Activated CD4-positive, alpha-beta T cell treated with anti-CD3 and anti-CD28 coated beads, Interleukin-2, amount 10 ng/mL, durations not matched to agents 7 days and 5 days (primary cell): ENCODE measurements around the gene SETD5. TPM values are rescaled to one million over a fixed set of nuclear protein-coding genes. Genes with fewer than 3 reads are reported as not detected.

Experiments used
- CTCF ChIA-PET: fragments of 350-600 bp; sonication (Branson Sonifier 250); formaldehyde crosslinking; loops from one replicate; lab custom pipeline; 2021; ENCODE audit warnings: antibody characterized with exemption; lab: Charles Lee
- POLR2A ChIA-PET: fragments of 350-600 bp; sonication (Branson Sonifier 250); formaldehyde crosslinking; loops from one replicate; lab custom pipeline; 2021; ENCODE audit warnings: antibody characterized with exemption; lab: Charles Lee
- DNase-seq: peaks from one replicate; pipeline ENCODE4 v3.0.0-alpha.2; 2020
- H3K27ac Mint-ChIP-seq: one replicate; pipeline ENCODE4 v1.8.0; 2021; ENCODE audit warnings: mild to moderate bottlenecking, moderate library complexity, mixed read lengths
- H3K27me3 Mint-ChIP-seq: one replicate; pipeline ENCODE4 v1.8.0; 2021; ENCODE audit warnings: mixed read lengths
- H3K36me3 Mint-ChIP-seq: one replicate; pipeline ENCODE4 v1.8.0; 2021; ENCODE audit warnings: low read depth, mixed read lengths
- H3K4me1 Mint-ChIP-seq: one replicate; pipeline ENCODE4 v1.8.0; 2021; ENCODE audit warnings: mixed read lengths
- H3K4me3 Mint-ChIP-seq: one replicate; pipeline ENCODE4 v1.8.0; 2021; ENCODE audit warnings: mild to moderate bottlenecking, moderate library complexity, mixed read lengths
- H3K9me3 Mint-ChIP-seq: one replicate; pipeline ENCODE4 v1.8.0; 2021; ENCODE audit warnings: mixed read lengths
- total RNA-seq, 2 experiments: library from RNA; stranded (reverse); gene quantifications; one replicate each; pipeline ENCODE4 v1.2.3, GENCODE V29; 2021

SETD5 gene
- total RNA-seq = 100 to 1,000 TPM; 111 to 129 TPM

GRCh38 chr3:9397332-9397905 is at the start of gene SETD5:
TSS of gene SETD5 (plus strand) at chr3:9397615. CDS start at chr3:9428939, 31,324 bp downstream.
- Mint-ChIP-seq H3K27me3 (no peaks in the 10 kb centered on the region), H3K4me1 (peaks cover 64% of the 10 kb centered on the region), H3K36me3 (peaks cover 38% of the 10 kb centered on the region), H3K9me3 (no peaks in the 10 kb centered on the region), H3K4me3 (peak within 1 kb of the TSS; percentile 92), H3K27ac (peak within 1 kb of the TSS; percentile 99)
- CTCF ChIA-PET = interaction anchor here (0.6 to 1.6 kb wide), 3 partner anchors 20 to 156 kb away, joined by 4 read pairs; no protein-coding TSS in a partner anchor
- POLR2A ChIA-PET = interaction anchor here (0.6 to 2.7 kb wide), 2 partner anchors 35 to 842 kb away, joined by 3 to 29 read pairs; partner anchors contain the start of gene THUMPD3
- peak; percentile 98 for DNase-seq

GRCh38 chr3:9347887-9348286 is 49.5 kb upstream of the SETD5 start:
- H3K27me3 Mint-ChIP-seq = no peaks in the 10 kb centered on the region
- no peak for DNase-seq
- no peaks in the 10 kb centered on the region for H3K9me3 Mint-ChIP-seq
- POLR2A ChIA-PET = no interaction called here
- peaks cover under 1% of the 10 kb centered on the region for H3K4me1 Mint-ChIP-seq
- H3K36me3 Mint-ChIP-seq = no peaks in the 10 kb centered on the region
- no peak overlapping the region for H3K27ac Mint-ChIP-seq
- CTCF ChIA-PET = interaction anchor here (1.6 kb wide), 1 partner anchor 13 kb away, joined by 4 read pairs; no protein-coding TSS in a partner anchor
- H3K4me3 Mint-ChIP-seq = no peak overlapping the region

- Mint-ChIP-seq H3K9me3 (no peaks in the 10 kb centered on the region), H3K27me3 (no peaks in the 10 kb centered on the region), H3K4me3 (no peak overlapping the region), H3K4me1 (peaks cover 10% of the 10 kb centered on the region), H3K36me3 (no peaks in the 10 kb centered on the region), H3K27ac (no peak overlapping the region)
- DNase-seq = no peak
- POLR2A ChIA-PET = no interaction called here
- CTCF ChIA-PET = interaction anchor here (0.5 to 1.2 kb wide), 3 partner anchors 9 to 160 kb away, joined by 3 to 4 read pairs (median 3); no protein-coding TSS in a partner anchor
These were observed 47.9 kb upstream of the SETD5 start for GRCh38 chr3:9349321-9350117.

- DNase-seq = no peak
- CTCF ChIA-PET = interaction anchor here (0.6 to 2.1 kb wide), 4 partner anchors 10 to 413 kb away, joined by 4 to 20 read pairs (median 8); partner anchors contain the start of gene THUMPD3
- Mint-ChIP-seq H3K9me3 (no peaks in the 10 kb centered on the region), H3K36me3 (no peaks in the 10 kb centered on the region), H3K4me3 (no peak overlapping the region), H3K4me1 (peaks cover 19% of the 10 kb centered on the region), H3K27ac (no peak overlapping the region), H3K27me3 (no peaks in the 10 kb centered on the region)
- POLR2A ChIA-PET = no interaction called here
These were observed 45.7 kb upstream of the SETD5 start for GRCh38 chr3:9351709-9352126.

GRCh38 chr3:9352917-9353752 is 44.3 kb upstream of the SETD5 start:
- peak; percentile 71 for DNase-seq
- H3K9me3 Mint-ChIP-seq = no peaks in the 10 kb centered on the region
- ChIA-PET CTCF (interaction anchor here (0.5 to 2.1 kb wide), 10 partner anchors 8 to 413 kb away, joined by 3 to 20 read pairs (median 3); partner anchors contain the start of gene THUMPD3), POLR2A (no interaction called here)
- no peaks in the 10 kb centered on the region for H3K27me3 Mint-ChIP-seq
- H3K4me3 Mint-ChIP-seq = no peak overlapping the region
- H3K27ac Mint-ChIP-seq = no peak overlapping the region
- no peaks in the 10 kb centered on the region for H3K36me3 Mint-ChIP-seq
- peaks cover 19% of the 10 kb centered on the region for H3K4me1 Mint-ChIP-seq

GRCh38 chr3:9361691-9362388 is 35.6 kb upstream of the SETD5 start:
- H3K4me3 Mint-ChIP-seq = peak overlapping the region; percentile 98
- CTCF ChIA-PET = interaction anchor here (1.2 to 2.3 kb wide), 5 partner anchors 9 to 43 kb away, joined by 3 to 20 read pairs (median 4); no protein-coding TSS in a partner anchor

GRCh38 chr3:9362731-9363530 is 34.5 kb upstream of the SETD5 start, which contains the start of gene THUMPD3:
TSS of gene THUMPD3 (plus strand) at chr3:9363054. CDS start at chr3:9365069, 2,015 bp downstream.
- ChIA-PET CTCF (interaction anchor here (0.6 to 2.3 kb wide), 14 partner anchors 8 to 537 kb away, joined by 3 to 20 read pairs (median 4); partner anchors contain the start of gene BRPF1), POLR2A (interaction anchor here (0.6 to 3.6 kb wide), 6 partner anchors 9 to 369 kb away, joined by 3 to 29 read pairs (median 4); partner anchors contain the start of genes BRPF1, MTMR14 and SETD5)
- Mint-ChIP-seq H3K4me1 (peaks cover 37% of the 10 kb centered on the region), H3K9me3 (peaks cover 2% of the 10 kb centered on the region), H3K4me3 (peak within 1 kb of the TSS; percentile 98), H3K27me3 (peaks cover 2% of the 10 kb centered on the region), H3K36me3 (peaks cover 29% of the 10 kb centered on the region), H3K27ac (peak within 1 kb of the TSS; percentile 99)
- DNase-seq = peak; percentile 93

More at GRCh38 chr3:9361691-9362388, 35.6 kb upstream of the SETD5 start:
- H3K36me3 Mint-ChIP-seq = peaks cover 28% of the 10 kb centered on the region
- POLR2A ChIA-PET = interaction anchor here (0.6 to 3.6 kb wide), 3 partner anchors 35 to 287 kb away, joined by 4 to 29 read pairs (median 9); partner anchors contain the start of genes MTMR14 and SETD5
- no peak for DNase-seq
- H3K27ac Mint-ChIP-seq = peak overlapping the region; percentile 99
- H3K4me1 Mint-ChIP-seq = peaks cover 36% of the 10 kb centered on the region
- peaks cover 2% of the 10 kb centered on the region for H3K9me3 Mint-ChIP-seq
- H3K27me3 Mint-ChIP-seq = peaks cover 2% of the 10 kb centered on the region

DNA sequence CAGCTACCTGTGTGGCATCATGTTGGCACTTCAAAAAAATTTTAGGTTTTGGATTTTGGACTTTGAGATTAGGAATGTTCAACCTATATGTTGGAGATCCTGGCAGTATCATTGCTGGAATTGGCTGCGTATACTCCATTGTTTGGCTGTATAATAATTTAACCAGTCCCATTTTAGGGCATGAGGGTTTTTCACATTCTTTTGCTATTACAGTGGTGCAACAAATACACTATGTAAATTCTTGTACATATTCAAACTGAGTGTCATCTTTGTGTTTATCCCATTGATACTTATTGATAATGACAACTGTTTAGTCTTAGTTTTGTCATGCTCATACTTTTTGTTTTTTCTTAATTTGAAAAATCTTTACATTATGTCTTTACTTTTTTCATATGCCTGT is 27.9 kb upstream of the SETD5 start:
- H3K4me1 Mint-ChIP-seq = peaks cover 51% of the 10 kb centered on the region
- ChIA-PET POLR2A (no interaction called here), CTCF (interaction anchor here (1.4 kb wide), 1 partner anchor 16 kb away, joined by 3 read pairs; no protein-coding TSS in a partner anchor)
- peaks cover 66% of the 10 kb centered on the region for H3K36me3 Mint-ChIP-seq
- H3K9me3 Mint-ChIP-seq = no peaks in the 10 kb centered on the region
- H3K27me3 Mint-ChIP-seq = no peaks in the 10 kb centered on the region
- no peak overlapping the region for H3K4me3 Mint-ChIP-seq
- no peak overlapping the region for H3K27ac Mint-ChIP-seq
- DNase-seq = no peak

- ChIA-PET POLR2A (no interaction called here), CTCF (interaction anchor here (0.6 to 1.0 kb wide), 4 partner anchors 10 to 23 kb away, joined by 3 to 4 read pairs (median 3); partner anchors contain the start of gene THUMPD3)
- Mint-ChIP-seq H3K36me3 (peaks cover 71% of the 10 kb centered on the region), H3K27me3 (no peaks in the 10 kb centered on the region), H3K27ac (peak overlapping the region; percentile 10), H3K4me1 (peaks cover 39% of the 10 kb centered on the region), H3K9me3 (no peaks in the 10 kb centered on the region), H3K4me3 (no peak overlapping the region)
- DNase-seq = no peak
These were observed 23.9 kb upstream of the SETD5 start for GRCh38 chr3:9373465-9373864.

DNA sequence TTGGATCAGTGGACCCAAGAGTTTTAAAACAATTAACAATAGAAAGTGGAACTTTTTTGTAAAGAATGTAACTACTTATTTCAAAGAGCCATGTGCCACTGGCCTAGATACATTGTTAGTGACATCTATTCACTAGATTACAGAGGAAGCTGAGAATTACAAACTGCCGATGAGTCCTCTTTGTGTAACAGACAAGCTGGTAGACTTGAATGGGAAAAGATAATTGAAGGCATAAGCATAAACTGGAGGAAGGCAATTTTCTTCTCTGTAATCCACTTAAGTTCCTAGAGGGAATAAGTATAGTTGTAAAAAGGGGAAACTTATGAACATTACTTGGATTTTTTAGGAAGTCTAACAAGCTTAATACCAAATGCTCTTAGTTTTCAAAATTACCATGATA is 19.4 kb upstream of the SETD5 start:
- no peak for DNase-seq
- ChIA-PET CTCF (interaction anchor here (0.5 to 1.6 kb wide), 4 partner anchors 13 to 88 kb away, joined by 3 to 4 read pairs (median 4); no protein-coding TSS in a partner anchor), POLR2A (no interaction called here)
- H3K4me1 Mint-ChIP-seq = peaks cover 25% of the 10 kb centered on the region
- H3K27ac Mint-ChIP-seq = no peak overlapping the region
- H3K9me3 Mint-ChIP-seq = no peaks in the 10 kb centered on the region
- H3K36me3 Mint-ChIP-seq = peaks cover 59% of the 10 kb centered on the region
- H3K27me3 Mint-ChIP-seq = no peaks in the 10 kb centered on the region
- no peak overlapping the region for H3K4me3 Mint-ChIP-seq
